ENCODE results near the gene OR6J1.

OR6J1 gene

GRCh38 chr14:22671622-22672021 is 27.5 kb upstream of the OR6J1 start:
- DNase-seq (ENCODE audit: low read depth in 2 of 2): no peak
- TF ChIP-seq CTCF (IDR thresholded peaks at IDR 0.05; ENCODE audit: low read depth, low read length): no peak
- no peak overlapping the region for H3K4me3 ChIP-seq (replicated peaks in 1 of 2; ENCODE audit: low read depth in 2 of 2, low read length in 2 of 2)

- peak in 1 of 2 donors; percentile 28 for DNase-seq (ENCODE audit: low read depth in 2 of 2)
- H3K4me3 ChIP-seq (replicated peaks in 1 of 2; ENCODE audit: low read depth in 2 of 2, low read length in 2 of 2): no peak overlapping the region
- no peak for TF ChIP-seq CTCF (IDR thresholded peaks at IDR 0.05; ENCODE audit: low read depth, low read length)
Observed at GRCh38 chr14:22668863-22669262, 24.7 kb upstream of the OR6J1 start.

GRCh38 chr14:22668417-22668816 is 24.3 kb upstream of the OR6J1 start:
- DNase-seq (ENCODE audit: low read depth in 2 of 2): peak; percentile 85 to 91
- no peak overlapping the region for H3K4me3 ChIP-seq (replicated peaks in 1 of 2; ENCODE audit: low read depth in 2 of 2, low read length in 2 of 2)
- no peak for TF ChIP-seq CTCF (IDR thresholded peaks at IDR 0.05; ENCODE audit: low read depth, low read length)

- no peak overlapping the region for H3K4me3 ChIP-seq (replicated peaks in 1 of 2; ENCODE audit: low read depth in 2 of 2, low read length in 2 of 2)
- peak in 1 of 2 donors; percentile 41 for DNase-seq (ENCODE audit: low read depth in 2 of 2)
- no peak for TF ChIP-seq CTCF (IDR thresholded peaks at IDR 0.05; ENCODE audit: low read depth, low read length)
Observed at GRCh38 chr14:22667881-22668280, 23.7 kb upstream of the OR6J1 start.

- no peak for TF ChIP-seq CTCF (IDR thresholded peaks at IDR 0.05; ENCODE audit: low read depth, low read length)
- peak in 1 of 2 donors; percentile 71 for DNase-seq (ENCODE audit: low read depth in 2 of 2)
- H3K4me3 ChIP-seq (replicated peaks in 1 of 2; ENCODE audit: low read depth in 2 of 2, low read length in 2 of 2): no peak overlapping the region
Observed at GRCh38 chr14:22666203-22666893, 22.2 kb upstream of the OR6J1 start.

GRCh38 chr14:22664261-22664660 is 20.1 kb upstream of the OR6J1 start:
- peak in 1 of 2 donors; percentile 79 for DNase-seq (ENCODE audit: low read depth in 2 of 2)
- no peak overlapping the region for H3K4me3 ChIP-seq (replicated peaks in 1 of 2; ENCODE audit: low read depth in 2 of 2, low read length in 2 of 2)
- TF ChIP-seq CTCF (IDR thresholded peaks at IDR 0.05; ENCODE audit: low read depth, low read length): no peak

- TF ChIP-seq CTCF (IDR thresholded peaks at IDR 0.05; ENCODE audit: low read depth, low read length): no peak
- DNase-seq (ENCODE audit: low read depth in 2 of 2): no peak
- no peak overlapping the region for H3K4me3 ChIP-seq (replicated peaks in 1 of 2; ENCODE audit: low read depth in 2 of 2, low read length in 2 of 2)
Observed at GRCh38 chr14:22660654-22661053, 16.5 kb upstream of the OR6J1 start.

Measured in cardiac fibroblast (primary cell).